A673 (cell line): Measurements from ENCODE around the gene DNAH14. TPM values are rescaled to one million over a fixed set of nuclear protein-coding genes. Genes with fewer than 3 reads are reported as not detected.

ENCODE experiments used
- BruUV-seq: library from RNA; stranded (reverse); fragments of 400-500 nt; replicated peaks from 2 replicates; lab custom pipeline; 2021; lab: Mats Ljungman, UMichigan
- CTCF ChIA-PET: fragments of 300-600 bp; sonication (Branson Sonifier 250); formaldehyde crosslinking; loops from one replicate; lab custom pipeline; 2022; ENCODE audit warnings: antibody characterized with exemption; lab: Charles Lee
- POLR2A ChIA-PET: fragments of 300-600 bp; sonication (Branson Sonifier 250); formaldehyde crosslinking; loops from one replicate; lab custom pipeline; 2022; ENCODE audit warnings: antibody characterized with exemption; ENCODE audit not compliant: low non-redundant PET; lab: Charles Lee
- DNase-seq: peaks from one replicate; pipeline ENCODE4 v3.0.0-alpha.2; 2015; ENCODE audit warnings: low spot score
- H3K27ac ChIP-seq: fragments of 200-600 bp; sonication (generic); 2 replicates; pipeline ENCODE4 v1.5.1; 2016; ENCODE audit warnings: mixed run types, low read depth, mild to moderate bottlenecking, mixed read lengths, antibody characterized with exemption, low read length; ENCODE audit not compliant: poor library complexity, severe bottlenecking
- H3K27me3 ChIP-seq: fragments of 200-600 bp; sonication (generic); replicated peaks from 2 replicates; pipeline ENCODE4 v1.6.1; 2017; ENCODE audit warnings: mixed run types, low read depth, mild to moderate bottlenecking, mixed read lengths, antibody characterized with exemption, low read length; ENCODE audit not compliant: insufficient read depth, poor library complexity
- H3K36me3 ChIP-seq: fragments of 200-600 bp; sonication (generic); 2 replicates; pipeline ENCODE4 v1.6.1; 2016; ENCODE audit warnings: mixed run types, mild to moderate bottlenecking, mixed read lengths, antibody characterized with exemption, low read length; ENCODE audit not compliant: insufficient read depth, poor library complexity, severe bottlenecking
- H3K4me1 ChIP-seq: fragments of 200-600 bp; sonication (generic); 2 replicates; pipeline ENCODE4 v1.6.1; 2017; ENCODE audit warnings: mixed run types, mild to moderate bottlenecking, mixed read lengths, antibody characterized with exemption, low read length; ENCODE audit not compliant: insufficient read depth, poor library complexity, severe bottlenecking
- H3K4me3 ChIP-seq: fragments of 200-600 bp; sonication (generic); 2 replicates; pipeline ENCODE4 v1.5.1; 2016; ENCODE audit warnings: low read depth, mixed run types, mild to moderate bottlenecking, mixed read lengths, low read length; ENCODE audit not compliant: poor library complexity, severe bottlenecking
- H3K9me3 ChIP-seq: fragments of 200-600 bp; sonication (generic); 2 replicates; pipeline ENCODE4 v1.6.1; 2016; ENCODE audit warnings: mixed run types, low read depth, mild to moderate bottlenecking, mixed read lengths, antibody characterized with exemption, low read length; ENCODE audit not compliant: poor library complexity, severe bottlenecking
- EZH2 ChIP-seq: fragments of 200-600 bp; sonication (generic); IDR thresholded peaks from 2 replicates; pipeline ENCODE4 v1.6.1; 2017; ENCODE audit warnings: borderline replicate concordance, low read depth, mild to moderate bottlenecking, mixed read lengths, antibody characterized with exemption, low read length; ENCODE audit not compliant: poor library complexity, severe bottlenecking
- intact Hi-C: fragments of 100-400 bp; cut with micrococcal nuclease; formaldehyde crosslinking; loops from one replicate; pipeline ENCODE4 v1.10.0; 2022; ENCODE audit not compliant: unreplicated experiment
- total RNA-seq: library from RNA; stranded (reverse); gene quantifications from 2 replicates; pipeline ENCODE4 v1.2.3, GENCODE V29; 2021
- TF ChIP-seq, protein P1 (sequence below): fragments of 300-800, 200-600 bp; sonication (generic); conservative IDR thresholded peaks from 2 replicates; pipeline ENCODE4 v1.5.1; 2017; ENCODE audit warnings: low read depth, mild to moderate bottlenecking, antibody characterized with exemption, low read length, moderate library complexity, mixed read lengths

The DNAH14 gene
- total RNA-seq, 1 experiment from 2014 or later, result 9.9 TPM

DNA sequence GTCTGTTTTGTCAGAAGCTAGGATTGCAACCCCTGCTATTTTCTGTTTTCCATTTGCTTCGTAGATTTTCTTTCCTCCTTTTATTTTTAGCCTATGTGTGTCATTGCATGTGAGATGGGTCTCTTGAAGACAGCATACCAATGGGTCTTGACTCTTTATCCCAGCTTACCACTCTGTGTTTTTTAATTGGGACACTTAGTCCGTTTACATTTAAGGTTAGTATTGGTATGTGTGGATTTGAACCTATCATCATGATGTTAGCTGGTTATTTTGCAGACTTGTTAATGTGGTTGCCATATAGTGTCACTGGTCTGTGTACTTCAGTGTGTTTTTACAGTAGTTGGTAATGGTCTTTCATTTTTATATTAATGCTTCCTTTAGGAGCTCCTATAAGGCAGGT is 141.5 kb downstream of the DNAH14 start:
- no peak overlapping the region for H3K27ac ChIP-seq
- no TSS peak for BruUV-seq
- H3K36me3 ChIP-seq, result no peaks in the 10 kb centered on the region
- ChIA-PET CTCF (no interaction called here), POLR2A (interaction anchor here (0.6 kb wide), 1 partner anchor 36 kb away, joined by 3 read pairs; no protein-coding TSS in a partner anchor)
- H3K27me3 ChIP-seq, result no peaks in the 10 kb centered on the region
- no peaks in the 10 kb centered on the region for H3K9me3 ChIP-seq
- no peaks in the 10 kb centered on the region for H3K4me1 ChIP-seq
- intact Hi-C loops, result no loop called here
- TF ChIP-seq EZH2, result no peak
- TF ChIP-seq, protein P1, sequence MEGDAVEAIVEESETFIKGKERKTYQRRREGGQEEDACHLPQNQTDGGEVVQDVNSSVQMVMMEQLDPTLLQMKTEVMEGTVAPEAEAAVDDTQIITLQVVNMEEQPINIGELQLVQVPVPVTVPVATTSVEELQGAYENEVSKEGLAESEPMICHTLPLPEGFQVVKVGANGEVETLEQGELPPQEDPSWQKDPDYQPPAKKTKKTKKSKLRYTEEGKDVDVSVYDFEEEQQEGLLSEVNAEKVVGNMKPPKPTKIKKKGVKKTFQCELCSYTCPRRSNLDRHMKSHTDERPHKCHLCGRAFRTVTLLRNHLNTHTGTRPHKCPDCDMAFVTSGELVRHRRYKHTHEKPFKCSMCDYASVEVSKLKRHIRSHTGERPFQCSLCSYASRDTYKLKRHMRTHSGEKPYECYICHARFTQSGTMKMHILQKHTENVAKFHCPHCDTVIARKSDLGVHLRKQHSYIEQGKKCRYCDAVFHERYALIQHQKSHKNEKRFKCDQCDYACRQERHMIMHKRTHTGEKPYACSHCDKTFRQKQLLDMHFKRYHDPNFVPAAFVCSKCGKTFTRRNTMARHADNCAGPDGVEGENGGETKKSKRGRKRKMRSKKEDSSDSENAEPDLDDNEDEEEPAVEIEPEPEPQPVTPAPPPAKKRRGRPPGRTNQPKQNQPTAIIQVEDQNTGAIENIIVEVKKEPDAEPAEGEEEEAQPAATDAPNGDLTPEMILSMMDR, result no peak
- H3K4me3 ChIP-seq, result no peak overlapping the region
- no peak for DNase-seq

GRCh38 chr1:225097175-225097574 is 167.7 kb downstream of the DNAH14 start:
- POLR2A ChIA-PET, result no interaction called here
- BruUV-seq, result no TSS peak
- intact Hi-C loops, result no loop called here

DNA sequence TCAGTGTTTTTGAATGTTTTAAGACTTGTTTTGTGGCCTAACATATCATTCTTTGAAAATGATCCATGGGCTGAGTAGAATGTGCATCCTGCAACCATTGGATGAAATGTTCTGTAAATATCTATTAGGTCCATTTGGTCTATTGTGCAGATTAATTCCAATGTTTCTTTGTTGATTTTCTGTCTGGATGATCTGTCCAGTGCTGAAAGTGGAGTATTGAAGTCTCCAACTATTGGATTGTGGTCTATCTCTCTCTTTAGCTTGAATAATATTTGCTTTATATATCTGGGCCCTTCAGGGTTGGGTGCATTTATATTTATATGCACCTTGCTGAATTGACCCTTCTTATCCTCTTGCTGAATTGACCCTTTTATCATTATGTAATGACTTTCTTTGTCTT is 181.5 kb downstream of the DNAH14 start:
- H3K27ac ChIP-seq, result no peak overlapping the region
- DNase-seq, result no peak
- H3K36me3 ChIP-seq, result no peaks in the 10 kb centered on the region
- intact Hi-C loops, result no loop called here
- H3K4me1 ChIP-seq, result no peaks in the 10 kb centered on the region
- no peak overlapping the region for H3K4me3 ChIP-seq
- H3K27me3 ChIP-seq, result no peaks in the 10 kb centered on the region
- POLR2A ChIA-PET, result no interaction called here
- no peaks in the 10 kb centered on the region for H3K9me3 ChIP-seq
- no TSS peak for BruUV-seq
- no peak for TF ChIP-seq EZH2
- TF ChIP-seq, protein P1, result no peak
- CTCF ChIA-PET, result no interaction called here

More at GRCh38 chr1:225097175-225097574, 167.7 kb downstream of the DNAH14 start:
- peaks cover 7% of the 10 kb centered on the region for H3K27me3 ChIP-seq
- no peak overlapping the region for H3K27ac ChIP-seq
- H3K9me3 ChIP-seq, result no peaks in the 10 kb centered on the region
- H3K4me3 ChIP-seq, result no peak overlapping the region
- DNase-seq, result no peak
- TF ChIP-seq, protein P1, result no peak
- no peaks in the 10 kb centered on the region for H3K4me1 ChIP-seq
- CTCF ChIA-PET, result no interaction called here
- H3K36me3 ChIP-seq, result no peaks in the 10 kb centered on the region
